Activated CD8-positive, alpha-beta memory T cell treated with anti-CD3 and anti-CD28 coated beads, Interleukin-2, amount 50 U/mL, for 24 hours (primary cell): ENCODE results near the gene SP7.
"Not testable (repeated sequence)": the region's sequence is repeated elsewhere in the genome, so short reads cannot be mapped to it uniquely, and the experiment has no call there.

Experiments used
- DNase-seq: peaks from one replicate; pipeline ENCODE4 v3.0.0-alpha.2; 2020; ENCODE audit errors: extremely low read depth

The SP7 gene

DNA sequence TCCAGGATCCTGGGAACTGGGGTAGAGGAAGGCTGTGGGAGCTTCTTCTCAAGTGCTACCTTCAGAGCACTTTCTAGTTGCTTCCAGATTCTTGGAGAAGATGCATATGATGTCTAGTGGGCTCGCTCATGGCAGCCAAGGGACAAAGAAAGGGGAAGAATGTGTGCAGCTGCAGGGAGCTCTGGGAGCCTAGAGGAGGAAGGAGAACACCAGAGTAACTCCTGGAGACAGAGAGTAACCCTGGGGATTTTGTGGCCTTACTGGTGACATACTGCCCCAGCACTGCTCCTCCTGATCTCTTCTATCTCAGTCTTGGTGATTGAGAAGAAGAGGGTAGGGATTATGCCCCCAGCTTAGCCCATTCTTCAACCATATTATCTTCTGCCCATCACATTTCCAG is 10.3 kb upstream of the SP7 start:
- no peak for DNase-seq

DNA sequence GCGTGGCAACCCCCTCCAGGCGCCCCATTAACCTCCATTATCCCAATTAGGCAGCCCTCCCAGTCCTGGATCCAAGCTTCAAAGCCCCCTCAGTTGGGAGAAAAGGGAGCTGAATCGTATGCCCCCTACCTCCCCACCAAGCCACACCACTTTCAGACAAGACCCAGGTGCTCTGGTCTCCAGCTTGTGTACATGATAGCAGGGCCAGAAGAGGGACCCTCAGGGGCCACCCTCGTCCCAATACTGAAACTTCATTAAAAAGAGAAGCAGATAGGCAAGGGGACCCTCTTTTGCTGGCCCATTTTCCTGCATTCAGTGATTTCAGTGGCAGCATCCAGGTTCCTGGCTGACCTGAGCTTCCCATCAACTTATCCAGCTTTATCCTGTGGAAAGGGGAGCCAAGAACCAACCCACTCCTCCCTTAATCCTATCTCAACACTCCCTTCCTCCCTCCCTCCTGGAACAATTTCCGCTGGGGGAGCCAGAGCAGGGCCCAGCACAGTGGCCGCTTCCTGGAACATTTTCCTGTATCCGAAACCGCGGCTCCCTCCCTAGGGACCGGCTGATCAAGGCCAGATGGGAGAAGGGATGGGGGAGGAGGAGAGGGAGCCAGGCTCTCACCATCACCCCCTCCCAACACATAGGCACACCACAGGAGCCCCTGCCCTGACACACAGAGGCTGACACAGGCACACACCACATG is 9.5 kb upstream of the SP7 start:
- DNase-seq = no peak

DNA sequence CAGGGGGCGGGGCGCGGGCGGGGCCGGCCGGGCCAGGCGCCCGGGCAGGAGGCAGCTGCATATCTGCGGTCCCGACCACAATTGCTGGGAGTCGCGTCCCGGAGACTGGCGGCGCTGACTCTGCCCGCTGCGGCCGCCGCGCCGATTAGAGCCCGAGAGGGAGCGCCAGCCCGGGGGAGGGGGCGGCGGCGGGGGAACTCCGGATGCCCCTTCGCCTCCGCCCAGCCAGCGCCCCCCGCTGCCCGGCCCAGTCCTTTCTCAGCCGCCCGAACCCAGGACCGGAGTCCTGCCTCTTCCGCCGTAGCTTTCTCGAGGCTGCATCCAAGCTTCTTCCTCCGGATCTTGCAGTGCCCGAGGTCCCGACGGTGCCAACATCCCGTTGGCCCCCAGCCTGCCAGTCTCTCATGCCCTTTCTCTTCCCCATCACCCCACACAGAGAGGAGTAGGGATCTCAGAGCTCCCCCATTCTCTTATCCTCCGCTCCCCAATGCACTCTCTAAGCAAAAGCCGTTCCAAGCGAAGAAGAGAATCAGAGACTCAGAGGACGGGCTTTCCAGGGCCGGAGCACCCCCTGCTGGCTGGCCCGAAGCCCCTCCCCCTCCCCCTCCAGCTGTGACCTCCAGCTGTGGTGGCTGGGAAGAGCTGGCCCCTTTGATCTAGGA is 8.8 kb upstream of the SP7 start:
- peak; percentile 39 for DNase-seq

DNA sequence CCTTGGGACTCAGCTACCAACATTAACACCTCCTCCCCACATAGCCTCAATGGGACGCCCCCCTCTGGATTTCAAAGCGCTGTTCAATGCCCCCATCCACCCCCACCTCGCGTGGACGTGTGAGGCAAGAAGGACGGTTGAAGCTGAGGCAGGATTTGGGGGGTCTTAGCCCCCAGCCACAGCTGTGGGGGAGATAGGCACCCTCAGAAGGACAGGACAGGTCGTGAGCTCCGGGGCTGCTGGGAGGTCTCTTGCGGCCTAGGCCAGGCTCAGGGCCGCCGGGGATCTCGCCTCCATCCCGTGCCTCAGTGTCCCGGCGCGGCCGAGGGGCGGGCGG is 8.3 kb upstream of the SP7 start:
- DNase-seq = no peak

DNA sequence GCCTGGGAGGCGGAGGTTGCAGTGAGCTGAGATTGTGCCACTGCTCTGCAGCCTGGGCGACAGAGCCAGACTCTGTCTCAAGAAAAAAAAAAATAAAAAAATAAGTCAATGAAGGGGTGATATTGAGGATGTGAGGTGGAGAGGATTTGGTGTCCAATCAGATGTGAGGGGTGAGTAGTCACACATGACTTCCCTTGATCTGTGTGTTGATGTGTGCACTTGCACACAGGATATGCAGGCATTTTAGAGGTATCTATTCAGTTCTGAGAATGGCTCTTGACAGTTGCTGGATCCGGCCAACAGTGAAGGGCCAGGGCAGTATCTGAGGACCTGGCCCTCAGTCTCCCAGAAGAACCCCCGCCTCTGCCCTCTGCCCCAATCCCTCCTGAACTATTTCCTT is 7.8 kb upstream of the SP7 start:
- no peak for DNase-seq

DNA sequence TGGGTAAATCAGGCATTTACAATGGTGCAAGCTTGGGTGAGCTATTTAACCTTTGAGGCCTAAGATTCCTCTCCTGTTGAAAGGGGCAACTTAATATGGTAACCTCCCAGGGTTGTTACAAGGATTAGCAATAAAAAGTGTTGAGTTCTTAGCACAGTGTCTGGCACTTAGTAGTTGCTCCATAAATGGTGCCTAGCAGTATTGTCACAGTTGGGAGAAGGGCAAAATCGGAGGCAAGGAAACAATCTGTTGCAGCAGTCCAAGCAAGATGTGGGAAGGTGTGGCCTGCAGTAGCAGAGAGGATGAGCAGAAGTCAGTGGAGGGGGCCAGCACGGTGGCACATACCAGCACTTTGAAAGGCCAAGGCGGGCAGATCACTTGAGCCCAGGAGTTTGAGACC is 7.3 kb upstream of the SP7 start:
- no peak for DNase-seq

DNA sequence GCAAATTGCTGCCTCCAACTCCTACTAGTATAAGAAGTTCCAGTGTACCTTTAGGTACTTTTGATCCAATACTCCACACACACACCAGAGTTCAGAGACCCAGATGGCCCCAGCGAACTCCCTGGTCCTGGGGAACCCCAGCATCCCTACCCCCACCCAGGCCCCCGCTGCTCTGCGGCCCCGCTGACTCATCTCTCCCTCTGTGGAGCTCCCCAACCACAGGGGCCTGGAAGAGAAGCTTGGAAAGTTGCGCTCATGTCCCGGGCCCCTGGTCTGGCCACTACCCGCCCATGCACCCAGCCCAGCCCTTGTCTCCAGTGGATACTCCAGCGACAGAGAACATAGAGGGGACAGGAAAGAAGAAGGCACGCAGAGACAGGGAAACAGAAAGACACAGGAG is 4.2 kb upstream of the SP7 start:
- no peak for DNase-seq

DNA sequence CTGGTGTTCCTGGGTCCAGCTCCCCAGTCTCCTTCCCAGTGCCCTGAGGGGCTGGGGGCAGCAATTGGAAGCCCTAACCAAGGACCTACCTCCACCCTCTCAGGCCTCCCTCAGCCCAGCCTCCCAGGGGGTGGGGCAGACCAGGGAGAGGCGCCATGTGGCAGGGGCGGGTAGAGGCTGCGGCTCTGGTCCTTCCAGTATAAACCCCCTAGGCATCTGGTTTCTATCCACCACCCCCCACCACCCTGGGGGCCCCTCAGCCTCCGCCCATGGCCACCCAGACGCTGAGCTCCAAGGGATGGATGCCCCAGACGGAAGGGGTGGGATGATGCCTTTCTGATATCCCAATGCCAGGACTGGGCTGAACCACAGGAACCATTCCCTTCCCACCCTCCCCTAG is 2.8 kb upstream of the SP7 start:
- DNase-seq = no peak

DNA sequence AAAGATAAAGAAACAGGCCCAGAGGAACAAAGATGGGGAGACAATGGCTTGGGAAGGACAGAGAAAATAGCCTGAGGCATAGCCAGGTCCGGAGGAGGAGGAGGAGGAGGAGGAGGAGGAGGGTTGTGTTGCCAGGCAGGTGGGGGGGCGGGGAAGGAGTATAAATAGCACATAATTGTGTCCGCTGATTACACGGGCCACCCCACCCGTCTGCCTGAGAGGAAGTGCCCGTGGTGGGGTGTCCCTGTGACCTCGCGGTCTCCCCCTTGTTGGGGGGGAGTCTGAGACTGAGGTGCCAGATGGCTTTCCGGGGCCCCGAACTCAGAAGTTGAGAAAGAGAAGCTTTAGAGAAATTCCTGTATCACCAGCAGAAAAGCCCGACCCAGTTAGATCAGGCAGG is 1.9 kb upstream of the SP7 start:
- no peak for DNase-seq

DNA sequence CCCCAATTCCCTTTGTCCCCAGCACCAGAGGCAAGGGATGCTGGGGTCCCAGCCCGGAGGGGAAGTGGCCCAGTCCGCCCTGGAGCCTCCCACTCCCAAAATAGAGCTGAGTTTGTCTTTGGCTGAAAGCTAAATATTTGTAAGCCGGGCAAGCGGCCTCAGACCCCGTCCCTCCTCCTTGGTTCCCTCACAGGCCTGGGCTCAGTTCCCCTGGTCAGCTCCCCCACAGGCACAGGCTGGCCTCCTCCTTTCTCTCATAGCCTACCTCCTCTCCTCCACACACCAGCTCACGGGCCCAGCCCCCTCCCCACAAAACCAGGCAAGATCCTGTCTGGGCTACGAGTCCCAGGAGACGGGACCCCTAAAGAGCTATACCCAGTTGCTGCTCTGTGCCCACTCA is 1.3 kb downstream of the SP7 start:
- no peak for DNase-seq

DNA sequence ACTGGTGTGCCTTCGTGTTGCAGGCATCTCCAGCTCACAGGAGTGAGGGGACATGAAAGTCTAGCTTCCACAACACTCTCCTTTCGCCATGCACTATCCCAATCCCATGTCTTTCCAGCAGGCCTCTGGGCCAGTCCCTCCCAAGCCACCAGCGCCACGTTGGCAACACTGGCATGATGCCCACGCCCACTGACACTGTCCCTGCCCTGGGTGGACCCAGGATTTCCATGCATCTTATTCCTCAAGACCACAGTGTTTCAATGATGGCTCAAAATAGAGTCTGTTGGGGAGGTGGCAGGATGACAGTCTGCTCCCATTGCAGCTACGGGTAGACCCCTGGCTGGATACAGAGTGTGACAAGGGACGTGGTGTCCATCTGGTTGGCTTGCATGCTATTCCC is 2.3 kb downstream of the SP7 start:
- no peak for DNase-seq

DNA sequence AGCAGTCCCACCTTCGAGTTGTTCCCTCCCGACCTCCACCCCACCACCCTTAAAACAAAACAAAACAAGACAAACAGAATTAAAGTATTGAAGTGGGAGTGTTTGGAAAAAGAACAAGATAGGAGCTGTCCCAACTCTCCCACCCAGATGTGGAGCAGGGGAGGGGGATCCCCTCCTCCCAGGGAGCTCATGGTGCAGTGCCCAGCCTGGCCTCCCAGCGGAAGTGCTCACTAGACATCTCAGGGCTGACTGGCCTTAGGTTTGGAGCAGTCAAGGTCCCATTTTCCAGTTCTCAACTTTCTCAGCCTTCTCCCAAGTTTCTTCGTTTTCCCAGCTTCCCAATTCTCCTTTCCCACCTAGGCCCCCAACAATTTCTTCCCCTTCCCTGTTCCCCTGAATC is 2.9 kb downstream of the SP7 start:
- no peak for DNase-seq

DNA sequence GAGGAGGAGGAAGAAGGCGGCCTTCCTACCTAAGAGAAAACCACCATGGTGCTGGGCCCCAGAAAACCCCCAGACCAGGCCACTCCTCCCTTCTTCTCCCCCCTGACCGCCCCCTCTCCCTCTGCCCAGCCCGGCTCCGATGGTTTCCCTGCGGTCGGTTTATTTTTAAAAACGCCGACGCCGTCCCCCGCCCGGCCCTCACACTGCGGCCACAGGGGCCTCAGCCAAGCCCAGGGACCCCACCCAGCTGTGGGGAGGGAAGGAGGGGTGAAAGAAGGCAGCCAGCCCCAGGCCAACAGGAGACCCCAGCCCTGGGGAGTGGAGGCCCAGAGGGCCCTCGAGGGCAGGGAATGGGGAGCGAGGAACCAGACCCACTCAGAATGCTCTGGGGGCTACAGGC is 3.4 kb downstream of the SP7 start:
- no peak for DNase-seq

DNA sequence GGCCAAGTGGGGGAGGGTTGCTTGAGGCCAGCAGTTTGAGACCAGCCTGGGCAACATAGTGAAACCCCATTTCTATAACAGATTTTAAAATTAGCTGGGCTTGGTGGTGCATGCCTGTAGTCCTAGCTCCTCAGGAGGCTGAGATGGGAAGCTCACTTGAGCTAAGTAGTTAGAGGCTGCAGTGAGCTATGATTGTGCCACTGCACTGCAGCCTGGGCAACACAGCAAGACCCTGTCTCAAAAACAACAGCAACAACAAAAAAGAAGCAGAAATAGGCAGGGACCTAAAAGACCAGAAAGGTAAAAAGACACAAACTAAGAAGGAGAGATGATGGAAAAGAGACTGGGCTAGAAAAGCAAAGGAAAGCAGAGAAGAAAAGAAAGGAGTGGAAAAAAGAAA is 3.8 kb downstream of the SP7 start:
- DNase-seq = not testable (repeated sequence)

DNA sequence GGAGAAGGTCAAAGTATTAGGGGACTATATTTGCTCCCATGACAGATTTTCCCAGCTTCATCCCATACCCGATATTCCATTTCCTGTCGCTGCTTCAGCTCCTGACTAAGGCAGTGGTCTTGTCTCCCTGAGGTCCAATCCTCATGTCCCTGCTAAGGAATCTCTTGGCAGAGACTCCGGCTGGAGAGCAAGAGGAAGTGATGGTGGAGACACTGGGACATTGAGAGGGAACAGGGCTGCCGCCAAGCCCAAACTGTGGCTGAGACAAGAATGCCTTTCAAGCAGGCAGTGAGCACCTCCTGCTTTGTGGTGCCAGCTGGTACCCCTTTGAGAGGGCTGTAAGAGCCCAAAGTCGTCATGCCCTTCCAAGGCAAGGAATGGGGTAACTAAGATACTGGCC is 5.5 kb downstream of the SP7 start:
- DNase-seq = no peak

DNA sequence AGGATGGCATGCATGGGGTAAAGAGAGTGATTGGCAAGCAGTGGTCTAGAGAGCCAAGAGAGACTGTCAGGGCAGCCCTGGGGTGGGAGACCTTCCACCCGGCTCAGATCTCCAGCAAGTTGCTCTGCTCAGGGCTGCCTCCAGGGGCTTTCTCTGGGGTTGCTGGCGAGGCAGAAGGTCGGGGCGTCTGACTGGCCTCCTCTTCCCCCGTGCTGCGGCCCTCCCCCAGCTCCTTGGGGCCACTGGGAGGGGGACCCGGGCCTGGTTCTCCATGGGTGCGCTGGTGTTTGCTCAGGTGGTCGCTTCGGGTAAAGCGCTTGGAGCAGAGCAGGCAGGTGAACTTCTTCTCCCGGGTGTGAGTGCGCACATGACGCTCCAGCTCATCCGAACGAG is 8.1 kb downstream of the SP7 start:
- no peak for DNase-seq

DNA sequence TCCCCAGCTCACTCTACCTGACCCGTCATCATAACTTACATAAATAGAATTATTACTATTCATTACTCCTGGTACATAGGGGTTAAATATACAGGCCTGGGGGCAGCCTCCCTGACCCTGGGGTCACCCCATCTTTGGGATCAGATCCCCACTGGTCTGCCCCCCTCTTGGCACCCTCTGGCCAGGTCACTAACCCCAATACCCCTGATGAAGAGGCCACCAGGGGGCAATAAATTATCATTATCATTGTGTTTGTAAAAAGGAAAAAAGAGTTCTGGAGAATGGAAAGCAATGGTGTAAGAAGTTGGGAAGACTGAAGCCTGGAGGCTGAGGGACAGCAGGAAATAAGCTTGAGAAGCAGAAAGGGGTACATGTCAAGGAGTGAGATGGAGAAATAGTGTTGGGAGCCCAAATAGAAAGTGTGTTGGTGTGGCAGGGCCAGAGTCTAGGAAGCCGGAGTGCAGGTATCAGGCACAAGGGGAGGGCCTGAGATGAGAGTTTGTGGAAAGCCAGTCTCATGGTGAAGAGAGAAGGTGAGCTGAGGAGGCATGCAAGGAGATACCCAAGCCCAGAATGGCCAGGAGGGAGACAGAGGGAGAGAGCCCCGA is 8.6 kb downstream of the SP7 start:
- DNase-seq = no peak

DNA sequence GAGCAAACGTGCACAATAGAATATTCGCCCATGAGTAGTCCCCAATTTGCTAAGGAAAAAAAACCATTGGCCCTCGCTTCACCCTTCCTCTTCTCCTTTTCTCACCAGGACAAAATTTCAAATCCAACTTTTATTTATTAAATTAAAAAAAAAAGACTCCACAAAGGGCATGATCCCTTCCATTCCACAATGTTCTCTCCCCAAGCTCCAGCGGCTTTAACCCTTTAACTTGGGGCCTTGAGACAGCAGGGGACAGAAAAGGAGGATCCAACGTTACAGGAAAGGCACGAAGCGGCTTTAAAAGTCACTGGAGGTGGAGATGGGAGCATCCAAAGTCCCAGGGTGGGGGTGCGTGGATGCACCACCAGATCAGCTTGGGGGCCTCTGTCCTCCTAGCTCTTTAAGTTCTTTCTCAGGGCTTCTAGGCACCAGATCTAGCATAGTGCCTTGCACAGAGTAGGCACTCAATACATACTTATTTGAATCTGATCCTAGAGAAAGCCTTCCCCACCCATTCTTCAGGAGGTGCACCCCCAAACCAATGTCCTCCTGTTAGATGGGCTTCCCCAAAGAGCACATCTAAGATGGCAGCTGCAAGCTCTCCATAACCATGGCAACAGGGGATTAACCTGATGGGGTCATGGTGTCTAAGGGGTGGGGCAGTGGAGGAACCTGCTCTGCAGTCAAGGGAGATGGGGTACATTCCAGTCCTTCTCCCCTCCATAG is 9.5 kb downstream of the SP7 start:
- no peak for DNase-seq

DNA sequence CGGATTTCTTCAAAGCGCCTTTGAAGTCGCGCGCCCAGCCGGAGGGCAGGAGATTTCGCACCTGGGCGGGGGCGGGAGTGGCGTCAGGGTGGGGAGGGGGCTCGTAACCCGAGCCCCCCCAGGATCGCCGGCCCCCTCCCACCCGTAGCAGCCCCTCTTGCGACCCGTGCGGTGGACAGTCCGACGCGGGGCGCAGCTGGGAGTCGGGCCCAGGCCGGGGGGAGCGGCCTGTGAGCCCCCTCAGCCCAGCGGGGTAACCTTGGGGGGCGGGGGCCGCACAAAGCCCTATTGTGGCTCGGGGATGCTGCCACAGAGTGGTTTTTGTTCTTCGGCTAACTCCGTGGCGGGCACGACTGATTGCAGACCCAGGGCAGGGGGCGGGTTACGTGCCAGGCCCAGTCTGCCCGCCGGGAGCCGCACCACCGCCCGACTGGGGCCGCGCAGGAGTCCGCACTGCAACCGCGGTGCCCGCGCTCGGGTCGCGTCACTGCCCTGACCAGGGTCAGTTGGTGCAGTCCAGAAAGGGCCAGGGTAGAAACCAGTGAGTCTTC is 10.6 kb downstream of the SP7 start:
- no peak for DNase-seq

DNA sequence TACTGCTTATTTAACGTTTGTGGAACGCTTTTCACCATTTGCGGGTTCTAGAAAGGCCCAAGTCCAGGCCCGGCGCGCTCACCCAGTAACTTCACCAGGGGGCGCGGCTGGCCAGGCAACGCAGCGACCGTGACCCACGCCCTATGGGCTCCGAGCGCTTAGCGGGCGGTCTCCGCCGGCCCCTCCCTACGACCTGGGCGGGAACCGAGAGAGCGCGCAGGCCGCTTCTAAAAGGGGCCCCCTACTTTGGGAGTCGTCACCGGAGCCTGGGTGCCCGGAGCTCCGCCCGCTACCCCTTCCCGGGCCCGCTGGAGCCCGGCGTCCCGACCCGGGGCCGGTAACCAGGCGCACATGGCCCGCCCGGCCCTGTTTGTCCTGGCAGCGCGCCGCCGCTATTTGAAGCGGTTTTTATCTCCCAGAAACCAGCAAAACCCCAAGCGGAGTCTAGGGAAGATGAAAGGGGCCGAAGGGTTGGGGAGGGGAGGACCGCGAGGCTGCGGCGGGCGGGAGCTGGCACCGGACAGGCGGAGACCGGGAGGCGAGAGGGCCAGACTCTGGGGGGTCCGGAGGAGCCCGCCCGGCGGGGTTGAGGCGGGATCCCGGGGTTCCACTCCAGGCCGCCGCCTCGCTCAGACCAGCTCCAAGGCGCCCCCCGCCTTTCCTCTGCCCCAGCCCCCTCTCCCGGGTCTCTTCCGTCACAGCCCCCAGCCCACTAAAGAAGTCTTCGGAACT is 11.2 kb downstream of the SP7 start:
- peak; percentile 74 for DNase-seq

DNA sequence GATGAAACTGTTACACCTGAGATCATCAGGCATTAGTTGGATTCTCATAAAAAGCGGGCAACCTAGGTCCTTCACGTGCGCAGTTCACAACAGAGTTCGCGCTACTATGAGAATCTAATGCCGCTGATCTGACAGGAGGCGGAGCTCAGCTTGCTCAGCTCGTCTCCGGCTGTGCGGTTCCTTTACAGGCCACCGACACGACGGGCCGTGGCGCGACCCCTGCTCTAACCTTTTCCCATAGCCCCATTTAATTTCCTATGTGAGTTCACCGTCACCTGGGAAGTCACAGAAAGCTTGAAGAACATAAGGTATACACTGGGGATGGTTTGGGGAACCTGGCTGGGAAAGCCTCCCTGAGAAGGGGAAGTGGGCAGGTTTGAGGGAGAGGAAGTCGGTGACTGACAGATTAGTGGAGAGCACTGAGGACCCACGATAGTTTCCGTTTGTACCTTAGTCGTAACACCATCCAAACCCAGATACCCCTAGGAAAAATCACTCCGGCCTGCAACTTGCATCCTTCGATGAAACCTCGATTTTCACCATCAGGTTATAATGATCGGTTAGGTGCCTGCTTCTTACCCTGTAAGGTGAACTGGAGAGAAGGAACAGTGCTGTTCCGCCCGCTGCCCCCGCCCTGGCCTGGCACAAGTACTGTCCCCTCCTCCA is 11.9 kb downstream of the SP7 start:
- DNase-seq = no peak
